Loucy (cell line): ENCODE results near the gene ARHGAP26.

Experiments used
- H2AFZ ChIP-seq: fragments of 200-600 bp; sonication (generic); 2 replicates; pipeline ENCODE4 v1.6.0; 2016; ENCODE audit warnings: antibody characterized with exemption, mild to moderate bottlenecking, low read length, moderate library complexity
- H3F3A ChIP-seq: fragments of 200-600 bp; 2 replicates; pipeline ENCODE4 v1.6.0; 2016; ENCODE audit warnings: antibody characterized with exemption, low read depth, mild to moderate bottlenecking
- H3K27me3 ChIP-seq: fragments of 200-600 bp; sonication (generic); 2 replicates; pipeline ENCODE4 v1.6.1; 2014; ENCODE audit warnings: low read length, mild to moderate bottlenecking; ENCODE audit not compliant: insufficient read depth, poor library complexity, severe bottlenecking
- H3K36me3 ChIP-seq: fragments of 200-600 bp; sonication (generic); 2 replicates; pipeline ENCODE4 v1.6.1; 2016; ENCODE audit warnings: low read length; ENCODE audit not compliant: insufficient read depth
- H3K4me1 ChIP-seq: fragments of 200-600 bp; sonication (generic); 2 replicates; pipeline ENCODE4 v1.5.1; 2014; ENCODE audit warnings: low read length, mild to moderate bottlenecking; ENCODE audit not compliant: insufficient read depth, poor library complexity, severe bottlenecking
- H3K4me2 ChIP-seq: fragments of 200-600 bp; sonication (generic); 2 replicates; pipeline ENCODE4 v1.6.0; 2014; ENCODE audit warnings: antibody characterized with exemption, low read length, low read depth, mild to moderate bottlenecking; ENCODE audit not compliant: poor library complexity, severe bottlenecking
- H3K4me3 ChIP-seq: fragments of 200-600 bp; sonication (generic); 2 replicates; pipeline ENCODE4 v1.5.1; 2014; ENCODE audit warnings: low read length, mild to moderate bottlenecking, mixed read lengths; ENCODE audit not compliant: poor library complexity, severe bottlenecking
- H3K79me2 ChIP-seq: fragments of 200-600 bp; sonication (generic); 2 replicates; pipeline ENCODE4 v1.6.1; 2014; ENCODE audit warnings: low read length; ENCODE audit not compliant: insufficient read depth
- H3K9ac ChIP-seq: fragments of 200-600 bp; sonication (generic); 2 replicates; pipeline ENCODE4 v1.6.0; 2014; ENCODE audit warnings: mild to moderate bottlenecking, low read depth, low read length, moderate library complexity; ENCODE audit not compliant: poor library complexity, severe bottlenecking
- H3K9me2 ChIP-seq: fragments of 200-600 bp; sonication (generic); replicated peaks from 2 replicates; pipeline ENCODE4 v1.6.1; 2016; ENCODE audit warnings: low read depth, low read length, mixed read lengths
- H3K9me3 ChIP-seq: fragments of 200-600 bp; sonication (generic); 2 replicates; pipeline ENCODE4 v1.6.1; 2014; ENCODE audit warnings: mild to moderate bottlenecking, antibody characterized with exemption, low read length, low read depth; ENCODE audit not compliant: insufficient read depth
- H4K20me1 ChIP-seq: fragments of 200-600 bp; sonication (generic); 2 replicates; pipeline ENCODE4 v1.6.0; 2014; ENCODE audit warnings: antibody characterized with exemption, low read length, mild to moderate bottlenecking; ENCODE audit not compliant: insufficient read depth, poor library complexity, severe bottlenecking
- EZH2phosphoT487 ChIP-seq: fragments of 200-600 bp; IDR thresholded peaks from 2 replicates; pipeline ENCODE4 v1.6.1; 2018; ENCODE audit warnings: antibody characterized with exemption, mild to moderate bottlenecking, moderate library complexity, borderline replicate concordance
- TF ChIP-seq, protein P1 (sequence below): fragments of 200-600 bp; sonication (generic); conservative IDR thresholded peaks from 2 replicates; pipeline ENCODE4 v1.5.1; 2014; ENCODE audit warnings: mild to moderate bottlenecking, antibody characterized with exemption, low read length

The ARHGAP26 gene

DNA sequence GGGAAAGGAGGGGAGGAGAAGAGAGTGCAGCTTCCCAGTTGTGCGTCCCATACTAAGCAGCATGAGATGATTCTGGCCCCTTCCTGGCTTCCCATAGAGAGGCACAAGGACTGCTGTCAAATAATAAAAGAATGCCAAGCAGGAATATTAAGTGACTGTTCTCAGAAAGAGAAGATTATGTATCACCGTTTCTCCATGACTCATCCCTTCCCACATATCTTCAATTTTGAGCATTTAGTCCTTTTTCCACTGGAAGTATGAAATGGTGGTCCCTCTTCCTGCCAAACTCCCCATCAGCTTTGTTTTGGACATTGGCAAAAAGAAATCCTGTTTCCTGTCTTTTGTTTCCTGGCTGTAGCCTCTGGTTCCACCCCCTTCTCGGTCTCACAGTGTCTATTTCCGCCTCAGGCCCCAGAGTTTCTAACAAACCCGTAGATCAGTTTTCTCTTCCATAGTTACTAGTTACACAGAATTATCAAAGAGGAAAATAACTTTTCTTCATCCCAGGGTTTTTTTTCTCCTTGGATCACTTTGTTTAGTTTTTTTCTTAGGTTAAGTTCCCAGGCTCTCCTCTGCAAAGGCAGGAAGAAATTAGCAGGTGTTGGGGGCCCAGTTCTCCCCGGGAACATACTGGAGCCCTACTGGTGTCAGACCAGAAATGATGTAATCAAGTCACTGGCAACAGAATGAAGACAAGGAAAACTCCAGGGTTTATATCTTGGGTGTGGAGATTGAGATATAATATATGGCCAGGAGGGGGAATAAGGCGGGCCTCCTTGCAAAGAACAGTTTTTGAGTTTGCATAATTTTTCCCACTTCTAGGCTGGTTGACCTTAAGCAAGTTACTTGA is 26.4 kb upstream of the ARHGAP26 start:
- no peak overlapping the region for H3K4me2 ChIP-seq
- no peaks in the 10 kb centered on the region for H3K79me2 ChIP-seq
- H3K4me3 ChIP-seq: no peak overlapping the region
- peaks cover under 1% of the 10 kb centered on the region for H3K4me1 ChIP-seq
- H3K9ac ChIP-seq: no peak overlapping the region
- no peaks in the 10 kb centered on the region for H3K9me3 ChIP-seq
- no peaks in the 10 kb centered on the region for H3K27me3 ChIP-seq
- H3K36me3 ChIP-seq: no peaks in the 10 kb centered on the region
- H3F3A ChIP-seq: no peaks in the 10 kb centered on the region
- TF ChIP-seq, protein P1, sequence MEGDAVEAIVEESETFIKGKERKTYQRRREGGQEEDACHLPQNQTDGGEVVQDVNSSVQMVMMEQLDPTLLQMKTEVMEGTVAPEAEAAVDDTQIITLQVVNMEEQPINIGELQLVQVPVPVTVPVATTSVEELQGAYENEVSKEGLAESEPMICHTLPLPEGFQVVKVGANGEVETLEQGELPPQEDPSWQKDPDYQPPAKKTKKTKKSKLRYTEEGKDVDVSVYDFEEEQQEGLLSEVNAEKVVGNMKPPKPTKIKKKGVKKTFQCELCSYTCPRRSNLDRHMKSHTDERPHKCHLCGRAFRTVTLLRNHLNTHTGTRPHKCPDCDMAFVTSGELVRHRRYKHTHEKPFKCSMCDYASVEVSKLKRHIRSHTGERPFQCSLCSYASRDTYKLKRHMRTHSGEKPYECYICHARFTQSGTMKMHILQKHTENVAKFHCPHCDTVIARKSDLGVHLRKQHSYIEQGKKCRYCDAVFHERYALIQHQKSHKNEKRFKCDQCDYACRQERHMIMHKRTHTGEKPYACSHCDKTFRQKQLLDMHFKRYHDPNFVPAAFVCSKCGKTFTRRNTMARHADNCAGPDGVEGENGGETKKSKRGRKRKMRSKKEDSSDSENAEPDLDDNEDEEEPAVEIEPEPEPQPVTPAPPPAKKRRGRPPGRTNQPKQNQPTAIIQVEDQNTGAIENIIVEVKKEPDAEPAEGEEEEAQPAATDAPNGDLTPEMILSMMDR: no peak
- no peak for TF ChIP-seq EZH2phosphoT487
- no peaks in the 10 kb centered on the region for H3K9me2 ChIP-seq
- H4K20me1 ChIP-seq: no peaks in the 10 kb centered on the region
- no peak overlapping the region for H2AFZ ChIP-seq

DNA sequence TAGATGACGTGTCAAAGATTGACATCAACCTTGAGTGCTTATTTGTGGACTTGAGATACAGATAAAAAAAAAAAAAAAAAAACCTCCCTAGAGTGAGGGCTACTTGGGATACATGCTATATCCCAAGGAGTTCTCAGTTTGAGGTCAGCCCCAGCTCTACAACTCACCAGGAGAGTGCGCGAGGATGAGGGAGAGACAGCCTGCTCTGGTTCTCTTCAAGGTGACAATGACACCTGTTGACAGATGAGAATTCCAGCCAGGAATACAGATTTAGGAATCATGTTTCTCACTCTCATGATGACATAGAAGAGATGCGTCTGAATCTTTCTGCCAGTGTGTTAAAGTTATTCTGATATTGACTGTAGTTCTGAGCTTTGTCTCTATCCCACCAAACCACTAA is 24.9 kb upstream of the ARHGAP26 start:
- Histone ChIP-seq H3K4me1 (peaks cover 8% of the 10 kb centered on the region), H3K4me2 (no peak overlapping the region), H3K9ac (no peak overlapping the region), H3K9me2 (no peaks in the 10 kb centered on the region), H2AFZ (no peak overlapping the region), H3K79me2 (no peaks in the 10 kb centered on the region), H3K27me3 (no peaks in the 10 kb centered on the region), H3K36me3 (no peaks in the 10 kb centered on the region), H3K4me3 (no peak overlapping the region), H3K9me3 (no peaks in the 10 kb centered on the region), H3F3A (no peaks in the 10 kb centered on the region), H4K20me1 (no peaks in the 10 kb centered on the region)
- TF ChIP-seq EZH2phosphoT487: no peak
- TF ChIP-seq, protein P1: no peak

DNA sequence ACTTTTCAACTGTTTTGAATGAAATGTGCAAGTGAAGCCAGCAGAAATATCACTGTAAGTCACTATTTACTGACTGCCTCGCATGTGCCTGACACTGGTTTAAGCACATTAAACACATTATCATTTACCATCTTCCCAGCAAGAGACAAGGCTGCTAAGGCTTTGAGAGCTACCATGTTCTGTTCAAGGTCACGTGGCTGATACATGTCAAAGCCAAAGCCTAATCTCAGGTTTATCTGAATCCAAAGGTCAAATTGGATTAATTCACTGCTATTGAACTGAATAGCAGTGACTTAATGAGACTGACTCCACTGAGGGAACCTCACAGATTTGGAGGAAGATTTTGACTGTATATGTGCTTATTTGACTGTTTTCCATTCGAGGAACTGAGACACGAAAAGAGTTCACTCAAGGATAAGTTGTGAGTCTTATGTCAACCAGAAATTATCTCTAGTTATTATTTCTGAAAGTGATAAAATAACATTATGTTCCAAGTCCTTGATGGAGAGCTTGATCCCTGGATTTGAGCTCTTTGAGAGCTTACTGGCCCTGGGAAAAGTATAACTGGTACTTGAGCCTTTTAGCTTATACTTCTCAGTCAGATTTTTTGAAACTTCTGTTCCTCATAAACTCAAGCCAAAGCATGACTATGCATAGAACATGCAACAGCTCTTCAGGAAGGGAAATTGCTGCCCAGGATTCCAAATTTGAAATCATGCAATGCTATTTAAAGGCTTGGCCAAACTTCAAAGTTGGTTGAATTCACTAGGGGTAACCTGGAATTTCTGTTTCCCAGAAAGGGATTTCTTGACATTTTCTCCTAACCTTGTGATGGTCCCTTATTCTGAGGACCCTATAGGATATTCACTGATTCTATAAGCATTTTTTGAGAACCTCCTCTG is 23.4 kb upstream of the ARHGAP26 start:
- Histone ChIP-seq H3K79me2 (no peaks in the 10 kb centered on the region), H3F3A (no peaks in the 10 kb centered on the region), H3K4me3 (no peak overlapping the region), H3K4me2 (no peak overlapping the region), H3K9me2 (no peaks in the 10 kb centered on the region), H2AFZ (no peak overlapping the region), H3K4me1 (peaks cover 8% of the 10 kb centered on the region), H3K9ac (no peak overlapping the region), H4K20me1 (no peaks in the 10 kb centered on the region), H3K36me3 (no peaks in the 10 kb centered on the region), H3K27me3 (no peaks in the 10 kb centered on the region), H3K9me3 (no peaks in the 10 kb centered on the region)
- TF ChIP-seq EZH2phosphoT487: no peak
- TF ChIP-seq, protein P1: no peak
